ENCODE measurements around the gene ATG9B.

ATG9B gene

DNA sequence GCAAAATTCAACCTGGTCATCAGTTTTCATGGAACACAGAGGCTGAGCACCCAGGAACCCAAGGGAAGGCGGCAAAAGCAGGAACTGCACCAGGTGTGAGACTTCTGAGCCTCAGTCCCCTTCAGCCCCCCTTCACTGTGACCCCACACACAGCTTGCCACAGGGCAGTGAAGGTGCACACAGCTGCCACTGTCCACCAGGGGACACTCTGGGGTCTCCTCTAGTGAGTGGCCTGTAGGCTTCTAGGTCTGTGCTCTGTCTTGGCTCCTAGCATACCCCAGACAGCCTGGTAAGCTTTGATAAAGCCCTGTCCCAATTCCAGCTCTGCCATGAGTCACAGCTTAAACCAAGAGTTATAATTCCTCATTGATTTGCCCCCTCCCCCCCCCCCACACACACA lies 58.3 kb downstream of the ATG9B start:
- TF ChIP-seq, protein P1, sequence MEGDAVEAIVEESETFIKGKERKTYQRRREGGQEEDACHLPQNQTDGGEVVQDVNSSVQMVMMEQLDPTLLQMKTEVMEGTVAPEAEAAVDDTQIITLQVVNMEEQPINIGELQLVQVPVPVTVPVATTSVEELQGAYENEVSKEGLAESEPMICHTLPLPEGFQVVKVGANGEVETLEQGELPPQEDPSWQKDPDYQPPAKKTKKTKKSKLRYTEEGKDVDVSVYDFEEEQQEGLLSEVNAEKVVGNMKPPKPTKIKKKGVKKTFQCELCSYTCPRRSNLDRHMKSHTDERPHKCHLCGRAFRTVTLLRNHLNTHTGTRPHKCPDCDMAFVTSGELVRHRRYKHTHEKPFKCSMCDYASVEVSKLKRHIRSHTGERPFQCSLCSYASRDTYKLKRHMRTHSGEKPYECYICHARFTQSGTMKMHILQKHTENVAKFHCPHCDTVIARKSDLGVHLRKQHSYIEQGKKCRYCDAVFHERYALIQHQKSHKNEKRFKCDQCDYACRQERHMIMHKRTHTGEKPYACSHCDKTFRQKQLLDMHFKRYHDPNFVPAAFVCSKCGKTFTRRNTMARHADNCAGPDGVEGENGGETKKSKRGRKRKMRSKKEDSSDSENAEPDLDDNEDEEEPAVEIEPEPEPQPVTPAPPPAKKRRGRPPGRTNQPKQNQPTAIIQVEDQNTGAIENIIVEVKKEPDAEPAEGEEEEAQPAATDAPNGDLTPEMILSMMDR (IDR thresholded peaks at IDR 0.05; ENCODE audit: extremely low read depth, missing control alignments): no peak
- no peak for DNase-seq (ENCODE audit: low spot score)

GRCh38 chr7:150965273-150965830 lies 58.9 kb downstream of the ATG9B start:
- no peak for DNase-seq (ENCODE audit: low spot score)
- TF ChIP-seq, protein P1 (IDR thresholded peaks at IDR 0.05; ENCODE audit: extremely low read depth, missing control alignments): no peak

All from GM20000 (cell line).